ENCODE data around the gene CAMKMT.

DNA sequence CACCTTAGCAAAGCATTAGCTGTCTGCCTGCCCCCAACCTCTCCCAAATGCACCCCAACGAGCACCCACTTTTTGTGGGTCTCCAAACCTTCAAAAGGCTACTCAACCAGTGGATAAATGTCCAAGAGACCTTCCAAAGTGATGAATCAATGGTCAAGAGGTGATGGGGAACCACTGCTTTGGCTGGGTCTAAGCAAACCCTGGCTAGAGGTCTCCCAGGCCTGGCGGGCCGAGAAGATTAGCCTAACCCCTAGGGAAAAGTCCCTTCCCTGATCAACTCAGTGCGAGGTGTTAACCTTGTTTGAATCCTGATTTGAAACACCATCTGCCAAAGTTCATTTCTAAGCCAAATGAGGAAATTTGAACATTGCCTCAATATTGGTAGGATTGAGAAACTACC, 435.0 kb downstream of the CAMKMT start:
- TF ChIP-seq, protein P1, sequence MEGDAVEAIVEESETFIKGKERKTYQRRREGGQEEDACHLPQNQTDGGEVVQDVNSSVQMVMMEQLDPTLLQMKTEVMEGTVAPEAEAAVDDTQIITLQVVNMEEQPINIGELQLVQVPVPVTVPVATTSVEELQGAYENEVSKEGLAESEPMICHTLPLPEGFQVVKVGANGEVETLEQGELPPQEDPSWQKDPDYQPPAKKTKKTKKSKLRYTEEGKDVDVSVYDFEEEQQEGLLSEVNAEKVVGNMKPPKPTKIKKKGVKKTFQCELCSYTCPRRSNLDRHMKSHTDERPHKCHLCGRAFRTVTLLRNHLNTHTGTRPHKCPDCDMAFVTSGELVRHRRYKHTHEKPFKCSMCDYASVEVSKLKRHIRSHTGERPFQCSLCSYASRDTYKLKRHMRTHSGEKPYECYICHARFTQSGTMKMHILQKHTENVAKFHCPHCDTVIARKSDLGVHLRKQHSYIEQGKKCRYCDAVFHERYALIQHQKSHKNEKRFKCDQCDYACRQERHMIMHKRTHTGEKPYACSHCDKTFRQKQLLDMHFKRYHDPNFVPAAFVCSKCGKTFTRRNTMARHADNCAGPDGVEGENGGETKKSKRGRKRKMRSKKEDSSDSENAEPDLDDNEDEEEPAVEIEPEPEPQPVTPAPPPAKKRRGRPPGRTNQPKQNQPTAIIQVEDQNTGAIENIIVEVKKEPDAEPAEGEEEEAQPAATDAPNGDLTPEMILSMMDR (IDR thresholded peaks at IDR 0.05): no peak
- no peak for TF ChIP-seq POLR2A (IDR thresholded peaks at IDR 0.05)
